ENCODE data around the gene MZT2B.
"Not testable (repeated sequence)": the region's sequence is repeated elsewhere in the genome, so short reads cannot be mapped to it uniquely, and the experiment has no call there.

Gene MZT2B

GRCh38 chr2:130152816-130153595, 29.1 kb upstream of the MZT2B start:
- no peak for DNase-seq

- DNase-seq: not testable (repeated sequence)
Observed at GRCh38 chr2:130153721-130154422, 28.2 kb upstream of the MZT2B start.

GRCh38 chr2:130154423-130154770, 27.7 kb upstream of the MZT2B start:
- not testable (repeated sequence) for DNase-seq

GRCh38 chr2:130154773-130155765, 27.0 kb upstream of the MZT2B start:
- no peak for DNase-seq

GRCh38 chr2:130155956-130156623, 26.0 kb upstream of the MZT2B start:
- DNase-seq: not testable (repeated sequence)

GRCh38 chr2:130156624-130157004, 25.4 kb upstream of the MZT2B start:
- DNase-seq: no peak

GRCh38 chr2:130157354-130157753, 24.7 kb upstream of the MZT2B start:
- DNase-seq: not testable (repeated sequence)

- DNase-seq: not testable (repeated sequence)
Observed at GRCh38 chr2:130157825-130158514, 24.1 kb upstream of the MZT2B start.

DNA sequence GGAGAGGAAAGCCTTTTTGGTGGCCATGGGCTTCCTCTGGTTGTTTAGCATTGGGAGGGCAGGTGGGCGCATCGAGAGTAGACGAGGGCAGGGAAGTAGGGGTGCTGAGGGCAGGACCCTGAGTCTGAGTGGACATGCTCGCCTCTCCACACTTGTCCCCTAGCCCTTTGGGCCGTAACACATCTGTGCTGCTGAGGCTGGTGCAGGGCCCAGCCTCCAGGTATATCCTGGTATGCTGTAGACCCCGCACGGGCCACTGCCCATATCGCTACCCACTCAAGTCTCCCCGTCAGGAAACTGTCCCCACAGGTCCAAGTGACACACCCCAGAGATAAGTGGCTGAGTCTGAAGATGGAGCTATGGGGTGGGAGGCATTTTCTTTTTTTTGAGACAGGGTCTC, 23.4 kb upstream of the MZT2B start:
- no peak for DNase-seq

DNA sequence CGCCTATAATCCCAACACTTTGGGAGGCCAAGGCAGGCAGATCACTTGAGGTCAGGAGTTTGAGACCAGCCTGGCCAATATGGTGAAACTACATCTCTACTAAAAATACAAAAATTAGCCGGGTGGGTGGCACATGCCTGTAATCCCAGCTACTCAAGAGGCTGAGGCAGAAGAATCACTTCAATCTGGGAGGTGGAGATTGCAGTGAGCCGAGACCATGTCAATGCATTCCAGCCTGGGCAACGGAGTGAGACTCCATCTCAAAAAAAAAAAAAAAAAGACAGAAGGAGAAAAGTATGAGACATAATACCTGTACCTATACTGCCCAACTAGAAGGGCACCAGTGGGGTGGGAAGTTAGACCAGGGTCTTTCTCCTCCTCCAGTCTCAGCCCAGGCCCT, 22.7 kb upstream of the MZT2B start:
- DNase-seq: not testable (repeated sequence)

GRCh38 chr2:130160131-130160530, 21.9 kb upstream of the MZT2B start:
- no peak for DNase-seq

- DNase-seq: not testable (repeated sequence)
Observed at GRCh38 chr2:130160838-130161705, 21.0 kb upstream of the MZT2B start.

DNA sequence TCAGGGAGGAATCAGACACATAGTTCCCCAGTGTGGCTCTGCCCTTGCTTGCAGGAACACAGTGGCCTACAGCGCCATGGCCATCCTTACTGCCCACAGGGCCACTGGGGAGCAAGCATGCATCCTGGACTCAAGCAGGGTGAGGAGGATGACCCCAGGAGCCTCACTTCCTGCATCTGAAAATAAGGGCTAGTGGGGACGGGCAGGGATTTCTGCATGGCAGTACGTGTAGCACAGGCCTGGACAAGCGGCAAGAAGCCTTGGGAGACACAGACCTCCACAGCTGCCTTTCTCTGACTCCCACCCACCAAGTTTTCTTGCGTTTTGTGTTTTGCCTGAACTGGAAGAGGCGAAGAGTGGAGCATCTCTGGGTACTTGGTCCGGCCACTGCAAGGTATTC, 19.6 kb upstream of the MZT2B start:
- not testable (repeated sequence) for DNase-seq

- no peak for DNase-seq
Observed at GRCh38 chr2:130162968-130163367, 19.1 kb upstream of the MZT2B start.

GRCh38 chr2:130165293-130166016, 16.6 kb upstream of the MZT2B start:
- no peak for DNase-seq

DNA sequence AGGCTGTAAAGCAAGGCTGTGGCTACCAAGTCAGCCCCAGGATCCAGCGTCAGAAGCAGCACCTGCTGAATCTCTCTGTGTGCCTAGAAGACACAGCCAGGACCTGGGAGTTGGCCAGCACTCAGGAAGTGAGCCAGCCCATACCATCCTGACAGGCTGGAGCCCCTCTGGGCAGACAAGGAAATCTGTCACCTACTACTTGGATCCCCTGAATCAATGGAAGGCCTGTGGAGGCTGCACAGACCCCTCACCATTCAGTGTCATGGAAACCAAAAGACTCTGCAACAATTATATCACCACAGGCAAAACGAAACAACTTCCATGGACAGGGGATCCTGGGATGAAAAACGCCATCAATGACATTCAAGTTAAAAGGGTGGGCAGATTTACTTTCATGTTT, 15.5 kb upstream of the MZT2B start:
- DNase-seq: not testable (repeated sequence)

DNA sequence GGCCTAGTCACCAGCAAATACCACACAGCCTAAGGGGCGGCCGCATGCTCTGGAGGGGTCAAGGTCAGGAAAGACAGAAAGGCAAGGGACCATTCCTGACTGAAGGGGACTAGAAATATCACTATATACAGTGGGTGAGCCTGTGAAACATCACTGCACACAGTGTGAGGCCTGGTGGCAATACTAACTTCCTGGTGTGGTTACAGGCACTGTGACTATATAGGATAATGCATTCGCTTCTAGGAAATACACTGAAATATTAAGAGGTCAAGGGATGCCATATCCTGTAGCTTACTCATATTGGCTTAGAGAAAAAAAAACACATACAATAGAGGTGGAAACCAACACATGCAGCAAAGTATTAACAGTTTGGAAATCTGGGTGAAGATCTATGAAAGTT, 12.9 kb upstream of the MZT2B start:
- not testable (repeated sequence) for DNase-seq

- no peak for DNase-seq
Observed at GRCh38 chr2:130169896-130170295, 12.2 kb upstream of the MZT2B start.

DNA sequence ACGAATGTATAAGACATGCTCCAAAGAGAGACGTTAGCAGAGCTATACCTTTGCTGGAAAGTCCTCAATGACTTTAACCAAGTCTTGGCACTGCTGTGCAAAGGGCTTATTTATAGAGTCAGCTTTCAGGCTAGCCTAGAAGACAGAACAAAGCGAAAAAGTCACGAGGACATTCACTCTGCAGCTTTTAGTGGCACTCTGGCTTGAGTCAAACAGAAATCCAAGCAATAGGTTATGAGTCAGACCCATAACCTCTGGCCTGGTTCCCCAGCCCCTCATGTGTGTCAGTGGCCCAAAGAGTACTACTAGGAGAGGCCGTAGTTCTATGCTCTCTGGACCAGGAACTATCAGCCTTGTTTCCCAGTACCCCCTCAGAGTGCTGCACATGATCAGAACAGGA, 7.2 kb upstream of the MZT2B start:
- not testable (repeated sequence) for DNase-seq

All from stimulated activated CD4-positive, alpha-beta T cell treated with anti-CD3 and anti-CD28 coated beads, Interleukin-12 subunit alpha, Interleukin-12 subunit beta, amount 100 ng/mL, for 4 hours (primary cell).